IPS-20b (cell line): ENCODE results near the gene CFAP53.
A peak's percentile ranks its signal among the peaks of the same experiment; 100 is the strongest.

ENCODE experiments used
- H3K27ac ChIP-seq: one replicate; pipeline ENCODE4 v1.5.1; 2013; ENCODE audit warnings: low read length
- H3K27me3 ChIP-seq: 2 replicates; pipeline ENCODE4 v1.6.1; 2013; ENCODE audit warnings: mild to moderate bottlenecking, low read length, inconsistent platforms; ENCODE audit not compliant: insufficient read depth
- H3K36me3 ChIP-seq: 2 replicates; pipeline ENCODE4 v1.6.1; 2013; ENCODE audit warnings: low read depth, mild to moderate bottlenecking, inconsistent platforms, low read length, moderate library complexity; ENCODE audit not compliant: insufficient read depth
- H3K4me1 ChIP-seq: 2 replicates; pipeline ENCODE4 v1.6.1; 2013; ENCODE audit warnings: mild to moderate bottlenecking, control low read depth, inconsistent platforms, low read length, moderate library complexity; ENCODE audit not compliant: insufficient read depth
- H3K4me3 ChIP-seq: 2 replicates; pipeline ENCODE4 v1.5.1; 2013; ENCODE audit warnings: mild to moderate bottlenecking, low read length, inconsistent platforms
- H3K9ac ChIP-seq: 2 replicates; pipeline ENCODE4 v1.6.1; 2013; ENCODE audit warnings: low read depth, mild to moderate bottlenecking, inconsistent platforms, low read length, moderate library complexity
- H3K9me3 ChIP-seq: 2 replicates; pipeline ENCODE4 v1.6.1; 2013; ENCODE audit warnings: mild to moderate bottlenecking, low read depth, low read length, inconsistent platforms; ENCODE audit not compliant: insufficient read depth

The CFAP53 gene

DNA sequence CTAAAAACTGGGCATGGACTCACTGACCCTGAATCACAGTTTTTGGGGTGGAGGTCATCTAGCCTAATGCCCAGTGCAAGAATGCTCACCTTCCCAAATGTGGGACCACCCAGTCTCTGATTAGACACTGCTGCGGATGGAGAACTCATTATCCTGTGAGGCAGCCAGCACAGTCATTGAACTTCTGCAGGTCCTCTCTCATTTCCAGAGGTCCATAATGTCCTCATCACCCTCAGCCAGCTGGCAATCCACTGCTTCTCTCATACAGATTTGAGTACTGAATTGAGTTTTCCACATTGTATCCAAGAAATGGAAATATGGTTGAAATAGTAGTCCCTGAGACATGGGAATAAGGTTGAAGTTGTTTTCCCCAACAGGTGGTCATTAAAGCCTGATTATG, 66.4 kb downstream of the CFAP53 start:
- Histone ChIP-seq H3K36me3 (no peaks in the 10 kb centered on the region), H3K27me3 (peaks cover 38% of the 10 kb centered on the region), H3K9me3 (no peaks in the 10 kb centered on the region; the same call in 1 of the 2 replicates), H3K4me1 (no peaks in the 10 kb centered on the region), H3K27ac (no peak overlapping the region), H3K4me3 (no peak overlapping the region), H3K9ac (no peak overlapping the region)

DNA sequence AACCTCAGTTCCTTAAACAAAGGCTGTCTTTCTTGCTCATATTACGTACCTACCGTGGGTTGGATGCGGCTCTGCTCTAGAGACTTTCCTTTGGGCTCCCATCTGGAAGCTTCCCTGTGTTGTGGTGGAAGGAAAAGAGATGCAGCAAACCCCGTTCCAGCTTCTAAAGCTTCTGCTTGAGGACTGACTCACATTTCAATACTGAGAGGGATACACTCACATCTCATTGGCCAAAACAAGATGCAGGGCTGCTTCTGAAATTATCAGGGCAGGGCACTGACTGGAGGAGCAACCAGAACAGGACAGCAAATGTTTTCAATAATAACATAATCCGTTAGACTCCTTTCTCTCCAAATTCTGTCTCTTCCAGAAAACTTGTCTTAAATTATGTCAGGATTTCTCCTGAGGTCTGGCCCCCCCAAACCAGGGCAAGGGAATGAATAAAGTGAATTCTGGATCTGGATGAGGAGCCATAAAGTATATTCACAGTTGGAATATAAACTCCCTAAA, 66.9 kb downstream of the CFAP53 start:
- H3K9ac ChIP-seq: no peak overlapping the region
- H3K4me3 ChIP-seq: no peak overlapping the region
- H3K9me3 ChIP-seq: no peaks in the 10 kb centered on the region; the same call in 1 of the 2 replicates
- H3K27me3 ChIP-seq: peaks cover 43% of the 10 kb centered on the region
- no peaks in the 10 kb centered on the region for H3K4me1 ChIP-seq
- no peaks in the 10 kb centered on the region for H3K36me3 ChIP-seq
- no peak overlapping the region for H3K27ac ChIP-seq

DNA sequence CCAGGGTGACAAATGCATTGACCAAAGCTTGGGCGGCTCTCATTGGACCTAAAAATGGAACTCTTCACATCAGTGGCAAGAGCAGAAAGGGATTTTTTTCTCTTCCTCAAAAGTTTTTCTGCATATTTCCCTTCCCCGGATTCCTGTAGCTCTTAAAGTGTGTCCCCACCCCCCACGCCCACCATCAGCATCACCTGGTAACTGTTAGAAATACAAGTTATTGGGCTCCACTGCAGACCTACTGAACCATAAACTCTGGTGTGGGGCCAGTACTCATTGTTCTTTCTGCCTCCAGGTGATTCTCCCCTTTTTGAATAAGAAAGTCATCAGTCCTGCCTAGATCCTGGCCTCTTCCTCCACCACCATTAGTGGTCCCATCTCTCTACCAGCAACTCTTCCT, 70.0 kb downstream of the CFAP53 start:
- 0 out of 2 replicates have a peak, but pooled peaks cover 5% of the 10 kb centered on the region for H3K4me1 ChIP-seq
- H3K36me3 ChIP-seq: no peaks in the 10 kb centered on the region
- peaks cover 62% of the 10 kb centered on the region for H3K27me3 ChIP-seq
- H3K4me3 ChIP-seq: no peak overlapping the region
- no peaks in the 10 kb centered on the region; the same call in 1 of the 2 replicates for H3K9me3 ChIP-seq
- no peak overlapping the region for H3K27ac ChIP-seq
- no peak overlapping the region for H3K9ac ChIP-seq

DNA sequence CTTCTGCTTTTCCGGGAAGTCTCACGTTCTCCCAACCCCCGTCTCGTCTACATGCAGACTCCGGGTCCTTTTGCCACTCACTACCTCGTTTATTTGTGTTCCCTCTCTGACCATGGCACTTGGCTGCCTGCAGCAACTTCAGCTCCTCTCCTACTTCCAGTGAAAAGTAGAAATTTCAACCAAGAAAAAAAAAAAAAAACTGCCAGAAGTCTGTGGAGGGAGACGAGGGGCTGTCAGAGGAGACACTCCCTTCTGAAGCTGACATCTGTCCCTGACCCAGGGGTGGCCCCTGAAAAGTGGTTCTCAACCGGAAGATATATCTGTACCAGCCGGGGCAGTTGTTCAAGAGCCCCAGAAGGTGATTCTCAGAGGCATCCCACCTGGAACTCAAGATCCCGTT, 70.6 kb downstream of the CFAP53 start:
- no peaks in the 10 kb centered on the region for H3K36me3 ChIP-seq

GRCh38 chr18:50194631-50195532, 71.4 kb downstream of the CFAP53 start, which contains the start of gene MYO5B:
MYO5B (minus strand) TSS chr18:50195147; CDS start chr18:50194793, 354 bp downstream.
- Histone ChIP-seq H3K4me3 (peak within 1 kb of the TSS; percentile 72), H3K27ac (no peak within 1 kb of the TSS)

More for the DNA sequence above, 70.6 kb downstream of the CFAP53 start:
- Histone ChIP-seq H3K9me3 (no peaks in the 10 kb centered on the region; the same call in 1 of the 2 replicates), H3K4me3 (peak overlapping the region; percentile 72), H3K9ac (no peak overlapping the region), H3K4me1 (0 out of 2 replicates have a peak, but pooled peaks cover 5% of the 10 kb centered on the region), H3K27me3 (peaks cover 67% of the 10 kb centered on the region), H3K27ac (no peak overlapping the region)

DNA sequence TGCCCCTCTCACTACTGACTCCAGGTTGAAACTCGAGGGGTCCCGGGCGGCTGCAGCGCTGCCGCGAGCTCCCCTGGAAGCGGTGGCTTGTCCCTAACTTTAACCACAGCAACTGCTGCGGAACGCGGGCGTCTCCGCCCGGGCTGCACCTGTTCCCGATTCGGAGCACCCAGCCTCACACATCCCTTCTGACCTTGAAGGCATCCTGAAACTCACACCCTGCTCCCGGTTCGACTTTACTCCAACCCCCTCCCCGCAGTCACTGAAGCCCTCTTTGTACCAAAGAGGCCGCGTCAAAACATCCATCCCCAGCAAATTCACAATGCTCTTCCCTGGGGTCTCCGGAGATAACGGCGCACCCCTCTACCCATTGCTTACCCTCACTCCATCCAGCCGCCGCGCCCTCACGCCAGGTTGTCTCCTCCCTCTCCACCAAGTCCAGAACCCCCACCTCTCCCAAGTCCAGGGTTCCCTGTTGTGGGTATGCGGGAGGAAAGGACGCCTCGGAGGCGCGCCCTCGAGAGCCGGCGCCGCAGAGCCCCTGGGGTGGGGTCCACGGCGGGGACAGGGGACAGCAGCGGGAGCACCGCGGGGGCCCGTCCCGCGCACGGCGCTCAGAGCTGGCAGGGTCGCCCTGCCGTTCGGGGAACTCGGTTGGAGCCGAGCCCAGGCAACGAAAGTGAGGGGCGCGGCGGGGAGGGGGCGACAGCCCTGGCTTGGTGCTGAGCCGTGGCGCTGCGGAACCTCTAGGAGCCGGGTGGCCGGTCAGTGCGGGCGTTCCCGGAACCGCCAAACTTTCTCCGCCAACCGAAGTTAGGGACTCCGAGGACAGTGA, 72.3 kb downstream of the CFAP53 start:
- peaks cover 84% of the 10 kb centered on the region for H3K27me3 ChIP-seq
- no peak overlapping the region for H3K9ac ChIP-seq
- H3K36me3 ChIP-seq: no peaks in the 10 kb centered on the region
- peak overlapping the region; percentile 69 for H3K4me3 ChIP-seq
- 0 out of 2 replicates have a peak, but pooled peaks cover 5% of the 10 kb centered on the region for H3K4me1 ChIP-seq
- H3K27ac ChIP-seq: no peak overlapping the region
- no peaks in the 10 kb centered on the region for H3K9me3 ChIP-seq

More at GRCh38 chr18:50194631-50195532, 71.4 kb downstream of the CFAP53 start, which contains the start of gene MYO5B:
- H3K4me1 ChIP-seq: 0 out of 2 replicates have a peak, but pooled peaks cover 5% of the 10 kb centered on the region
- H3K9ac ChIP-seq: peak within 1 kb of the TSS; percentile 27; the same call in 1 of the 2 replicates
- no peaks in the 10 kb centered on the region for H3K9me3 ChIP-seq
- peaks cover 75% of the 10 kb centered on the region for H3K27me3 ChIP-seq
- H3K36me3 ChIP-seq: no peaks in the 10 kb centered on the region

GRCh38 chr18:50192995-50193795, 73.1 kb downstream of the CFAP53 start:
- H3K36me3 ChIP-seq: no peaks in the 10 kb centered on the region
- H3K4me1 ChIP-seq: 0 out of 2 replicates have a peak, but pooled peaks cover 5% of the 10 kb centered on the region
- peaks cover 88% of the 10 kb centered on the region for H3K27me3 ChIP-seq
- H3K27ac ChIP-seq: no peak overlapping the region
- H3K4me3 ChIP-seq: peak overlapping the region; percentile 69
- no peaks in the 10 kb centered on the region for H3K9me3 ChIP-seq
- H3K9ac ChIP-seq: no peak overlapping the region

DNA sequence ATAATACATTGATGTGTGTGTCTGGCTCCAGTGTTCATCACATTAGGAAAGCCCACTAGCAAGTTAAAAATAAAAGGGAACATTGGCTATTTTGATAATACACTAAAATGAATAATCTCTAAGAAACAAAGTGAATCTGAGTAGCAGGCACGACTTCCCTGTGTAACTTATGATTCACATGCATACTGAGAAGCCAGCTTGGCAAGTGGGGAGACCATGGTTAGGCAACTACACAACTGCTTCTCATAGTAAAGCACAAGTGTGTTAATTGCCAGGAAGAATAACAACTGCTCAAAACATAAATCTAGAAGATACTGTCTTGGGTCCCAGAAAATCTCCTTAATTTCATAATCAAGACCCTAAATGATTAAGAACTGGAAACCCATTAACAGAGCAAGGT, 75.4 kb downstream of the CFAP53 start:
- peaks cover 71% of the 10 kb centered on the region for H3K27me3 ChIP-seq
- H3K9me3 ChIP-seq: no peaks in the 10 kb centered on the region
- no peaks in the 10 kb centered on the region for H3K36me3 ChIP-seq
- 0 out of 2 replicates have a peak, but pooled peaks cover 5% of the 10 kb centered on the region for H3K4me1 ChIP-seq
- no peak overlapping the region for H3K9ac ChIP-seq
- no peak overlapping the region for H3K4me3 ChIP-seq
- H3K27ac ChIP-seq: no peak overlapping the region

DNA sequence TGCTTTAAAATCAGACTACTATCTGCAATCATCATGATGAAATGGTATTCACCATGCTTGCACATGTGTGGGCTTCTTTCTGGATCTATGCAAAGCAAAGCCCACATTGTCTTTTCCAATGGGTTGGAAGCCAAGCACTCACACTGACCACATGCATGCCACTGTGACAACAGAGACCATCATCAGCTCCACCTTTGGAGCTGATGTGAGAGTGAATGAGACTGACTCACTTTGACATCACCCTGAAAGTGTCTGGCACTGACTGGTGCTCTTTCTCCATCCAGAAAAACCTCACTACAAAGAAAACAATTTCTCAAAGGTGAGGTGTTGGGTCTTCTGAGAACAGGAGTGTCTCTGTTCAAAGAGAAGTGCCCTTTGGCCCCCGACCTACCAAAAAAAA, 76.1 kb downstream of the CFAP53 start:
- 0 out of 2 replicates have a peak, but pooled peaks cover 5% of the 10 kb centered on the region for H3K4me1 ChIP-seq
- H3K9me3 ChIP-seq: no peaks in the 10 kb centered on the region
- no peak overlapping the region for H3K27ac ChIP-seq
- no peaks in the 10 kb centered on the region for H3K36me3 ChIP-seq
- peaks cover 64% of the 10 kb centered on the region for H3K27me3 ChIP-seq
- no peak overlapping the region for H3K4me3 ChIP-seq
- no peak overlapping the region for H3K9ac ChIP-seq

DNA sequence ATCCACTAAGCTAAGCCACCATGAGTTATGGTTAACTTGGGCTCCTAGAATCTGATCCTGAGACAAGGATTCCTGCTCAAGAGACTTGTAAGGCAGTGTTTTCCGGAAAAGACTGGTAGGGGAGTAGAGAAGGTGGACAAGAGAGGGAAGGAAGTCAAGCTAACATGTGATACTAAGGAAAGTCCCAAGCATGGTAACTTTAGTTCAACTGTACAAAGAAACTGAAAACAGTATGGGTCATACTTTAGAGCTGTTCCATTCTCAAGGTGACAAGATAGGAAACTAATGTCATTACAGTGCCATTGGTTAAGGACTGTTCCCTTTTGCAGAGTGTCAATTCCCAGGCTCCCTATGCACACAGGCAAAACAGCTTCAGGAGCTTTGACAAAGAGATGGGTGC, 77.1 kb downstream of the CFAP53 start:
- H3K9me3 ChIP-seq: no peaks in the 10 kb centered on the region
- H3K27ac ChIP-seq: no peak overlapping the region
- 0 out of 2 replicates have a peak, but pooled peaks cover 5% of the 10 kb centered on the region for H3K4me1 ChIP-seq
- no peak overlapping the region for H3K9ac ChIP-seq
- no peaks in the 10 kb centered on the region for H3K36me3 ChIP-seq
- peaks cover 55% of the 10 kb centered on the region for H3K27me3 ChIP-seq
- H3K4me3 ChIP-seq: no peak overlapping the region
